ENCODE results near the gene AK5. TPM values are rescaled to one million over a fixed set of nuclear protein-coding genes. Genes with fewer than 3 reads are reported as not detected.

AK5 gene
- total and polyA plus RNA-seq, 2 of the 4 experiments (the other 2 are of a cell fraction) = 22.5 to 25.8 TPM

GRCh38 chr1:77465139-77465538 is 183.3 kb downstream of the AK5 start:
- Histone ChIP-seq H2AK5ac (ENCODE audit: low read depth, low read length) (peak overlapping the region; percentile 20; the same call in 1 of the 2 replicates), H3K27ac (ENCODE audit: insufficient read depth, low read length) (no peak overlapping the region), H3K4ac (ENCODE audit: low read depth, low read length) (no peak overlapping the region), H3K9me3 (ENCODE audit: control insufficient read depth, insufficient read depth, low read length) (no peaks in the 10 kb centered on the region), H3K27me3 (ENCODE audit: control insufficient read depth, insufficient read depth, low read length) (no peaks in the 10 kb centered on the region), H2AK9ac (replicated peaks; ENCODE audit: low read depth, low read length, poor library complexity) (no peak overlapping the region), H2BK20ac (ENCODE audit: low read depth, low read length) (no peak overlapping the region), H2BK15ac (ENCODE audit: low read depth, low read length) (no peak overlapping the region), H3K18ac (ENCODE audit: low read depth, low read length) (no peak overlapping the region), H3K14ac (replicated peaks; ENCODE audit: low read depth, low read length) (0 out of 2 replicates have a peak overlapping the region, but pooled peaks have one; percentile 19), H3K79me1 (ENCODE audit: low read depth in 1 of 2, low read length in 2 of 2) (peaks cover 0 to 45% of the 10 kb centered on the region in 2 experiments; a peak in 2 of 4 replicates), H3K23ac (ENCODE audit: low read depth, low read length) (no peak overlapping the region), H3K4me1 (ENCODE audit: control insufficient read depth, insufficient read depth, low read length) (peaks cover 12% of the 10 kb centered on the region), H3K9me1 (ENCODE audit: insufficient read depth, low read length) (peaks cover 18% of the 10 kb centered on the region), H3K4me2 (ENCODE audit: low read depth, low read length) (no peak overlapping the region), H3K4me3 (ENCODE audit: insufficient read depth, low read depth, low read length) (no peak overlapping the region), H4K91ac (ENCODE audit: insufficient read depth, low read depth, low read length) (no peak overlapping the region), H3K36me3 (ENCODE audit: control insufficient read depth, insufficient read depth, low read length) (no peaks in the 10 kb centered on the region), H2BK5ac (ENCODE audit: low read depth, low read length, poor library complexity, severe bottlenecking) (no peak overlapping the region), H2BK120ac (ENCODE audit: low read depth, low read length) (no peak overlapping the region), H4K20me1 (ENCODE audit: insufficient read depth, low read length) (no peaks in the 10 kb centered on the region), H3K56ac (ENCODE audit: extremely low read depth, insufficient read depth, low read length) (no peak overlapping the region), H2AFZ (replicated peaks; ENCODE audit: low read length, poor library complexity) (no peak overlapping the region), H4K8ac (ENCODE audit: low read depth in 2 of 2, low read length in 2 of 2) (no peak overlapping the region), H4K5ac (ENCODE audit: low read depth, low read length) (no peak overlapping the region), H3K9ac (ENCODE audit: low read depth, low read length) (no peak overlapping the region)
- WGBS, 2 experiments (ENCODE audit: extremely low coverage in 2 of 2, insufficient read length in 1 of 2) = no CpG with 5 or more reads among the region's 2 CpGs
- in situ Hi-C loops (cut with MboI; ENCODE audit: low sequenced_read_pairs) = no loop called here
- intact Hi-C loops (cut with micrococcal nuclease) = no loop called here
- DNase-seq (peak; percentile 19), ATAC-seq (ENCODE audit: low read depth) (no peak)
- ChIA-PET CTCF (no interaction called here), POLR2A (ENCODE audit: unreplicated experiment) (interaction anchor here (0.5 kb wide), 1 partner anchor 108 kb away, joined by 3 read pairs; no protein-coding TSS in a partner anchor)
- no TSS peak for BruUV-seq (replicated peaks)
- dilution Hi-C loops (cut with HindIII; ENCODE audit: low sequenced_read_pairs, unreplicated experiment) = no loop called here
- TF ChIP-seq CHD1 (IDR thresholded peaks at IDR 0.05; ENCODE audit: low read depth, low read length) (no peak), MAFK (IDR thresholded peaks at IDR 0.05; ENCODE audit: low read depth, low read length) (no peak), SMC3 (IDR thresholded peaks at IDR 0.05; ENCODE audit: low read depth, low read length) (no peak), FOS (IDR thresholded peaks at IDR 0.05; ENCODE audit: low read depth, low read length) (no peak), BHLHE40 (IDR thresholded peaks at IDR 0.05; ENCODE audit: low read depth, low read length) (no peak), RCOR1 (IDR thresholded peaks at IDR 0.05; ENCODE audit: insufficient replicate concordance, low read length) (no peak), RAD21 (IDR thresholded peaks at IDR 0.05; ENCODE audit: low read length) (no peak)
- TF ChIP-seq, protein P1, sequence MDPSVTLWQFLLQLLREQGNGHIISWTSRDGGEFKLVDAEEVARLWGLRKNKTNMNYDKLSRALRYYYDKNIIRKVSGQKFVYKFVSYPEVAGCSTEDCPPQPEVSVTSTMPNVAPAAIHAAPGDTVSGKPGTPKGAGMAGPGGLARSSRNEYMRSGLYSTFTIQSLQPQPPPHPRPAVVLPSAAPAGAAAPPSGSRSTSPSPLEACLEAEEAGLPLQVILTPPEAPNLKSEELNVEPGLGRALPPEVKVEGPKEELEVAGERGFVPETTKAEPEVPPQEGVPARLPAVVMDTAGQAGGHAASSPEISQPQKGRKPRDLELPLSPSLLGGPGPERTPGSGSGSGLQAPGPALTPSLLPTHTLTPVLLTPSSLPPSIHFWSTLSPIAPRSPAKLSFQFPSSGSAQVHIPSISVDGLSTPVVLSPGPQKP (IDR thresholded peaks at IDR 0.05; ENCODE audit: borderline replicate concordance, low read depth, low read length) = no peak
